Neural cell (in vitro differentiated cells): ENCODE results near the gene LRBA.

Experiments
- EZH2 ChIP-seq: fragments of 200-600, 300-800 bp; shearing (Covaris generic), sonication (generic); IDR thresholded peaks from 2 replicates; pipeline ENCODE4 v1.6.1; 2014; ENCODE audit warnings: antibody characterized with exemption, low read length, borderline replicate concordance, mild to moderate bottlenecking; ENCODE audit not compliant: insufficient read depth, poor library complexity, severe bottlenecking
- TF ChIP-seq, protein P1 (sequence below): fragments of 450-650 bp; IDR thresholded peaks from 2 replicates; pipeline ENCODE4 v1.5.1; 2014; ENCODE audit warnings: antibody characterized with exemption, mild to moderate bottlenecking, moderate library complexity; ENCODE audit not compliant: poor library complexity, severe bottlenecking

DNA sequence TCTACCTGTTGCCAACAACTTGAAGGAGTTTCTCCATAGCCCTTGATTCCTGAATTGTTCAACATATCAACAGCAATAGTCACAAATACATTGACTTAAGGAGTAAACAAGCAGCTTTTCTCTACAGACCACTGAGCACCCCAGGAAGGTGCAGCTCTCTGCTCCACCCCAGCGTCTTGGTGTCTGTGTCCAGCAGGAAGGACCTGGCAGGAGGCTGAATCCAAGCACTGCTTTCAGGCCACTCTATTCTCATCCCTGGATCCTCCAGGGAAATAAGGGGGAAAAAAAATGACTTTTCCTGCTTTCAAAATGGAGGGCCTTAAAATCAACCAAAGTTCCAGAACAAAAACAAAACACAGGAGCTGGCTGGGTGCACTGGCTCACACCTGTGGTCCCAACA, 593.5 kb downstream of the LRBA start:
- TF ChIP-seq, protein P1, sequence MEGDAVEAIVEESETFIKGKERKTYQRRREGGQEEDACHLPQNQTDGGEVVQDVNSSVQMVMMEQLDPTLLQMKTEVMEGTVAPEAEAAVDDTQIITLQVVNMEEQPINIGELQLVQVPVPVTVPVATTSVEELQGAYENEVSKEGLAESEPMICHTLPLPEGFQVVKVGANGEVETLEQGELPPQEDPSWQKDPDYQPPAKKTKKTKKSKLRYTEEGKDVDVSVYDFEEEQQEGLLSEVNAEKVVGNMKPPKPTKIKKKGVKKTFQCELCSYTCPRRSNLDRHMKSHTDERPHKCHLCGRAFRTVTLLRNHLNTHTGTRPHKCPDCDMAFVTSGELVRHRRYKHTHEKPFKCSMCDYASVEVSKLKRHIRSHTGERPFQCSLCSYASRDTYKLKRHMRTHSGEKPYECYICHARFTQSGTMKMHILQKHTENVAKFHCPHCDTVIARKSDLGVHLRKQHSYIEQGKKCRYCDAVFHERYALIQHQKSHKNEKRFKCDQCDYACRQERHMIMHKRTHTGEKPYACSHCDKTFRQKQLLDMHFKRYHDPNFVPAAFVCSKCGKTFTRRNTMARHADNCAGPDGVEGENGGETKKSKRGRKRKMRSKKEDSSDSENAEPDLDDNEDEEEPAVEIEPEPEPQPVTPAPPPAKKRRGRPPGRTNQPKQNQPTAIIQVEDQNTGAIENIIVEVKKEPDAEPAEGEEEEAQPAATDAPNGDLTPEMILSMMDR: no peak
- TF ChIP-seq EZH2: no peak
